ENCODE measurements around the gene PAPPA.

Gene PAPPA

GRCh38 chr9:116414374-116414773 lies 260.8 kb downstream of the PAPPA start:
- H2AFZ ChIP-seq (ENCODE audit: low read length) = no peak overlapping the region
- H3F3A ChIP-seq (ENCODE audit: low read depth) = no peaks in the 10 kb centered on the region
- H3K4me2 ChIP-seq (ENCODE audit: low read depth, low read length, poor library complexity, severe bottlenecking) = no peak overlapping the region
- no peaks in the 10 kb centered on the region for H3K4me1 ChIP-seq (ENCODE audit: insufficient read depth, low read length, poor library complexity, severe bottlenecking)
- H3K36me3 ChIP-seq (ENCODE audit: insufficient read depth, low read length) = no peaks in the 10 kb centered on the region
- no peak overlapping the region for H3K9ac ChIP-seq (ENCODE audit: low read depth, low read length, poor library complexity, severe bottlenecking)
- H4K20me1 ChIP-seq (ENCODE audit: insufficient read depth, low read length, poor library complexity, severe bottlenecking) = no peaks in the 10 kb centered on the region
- no peaks in the 10 kb centered on the region for H3K9me2 ChIP-seq (replicated peaks; ENCODE audit: low read depth, low read length)
- TF ChIP-seq EZH2phosphoT487 (IDR thresholded peaks at IDR 0.05; ENCODE audit: borderline replicate concordance) (no peak), CTCF (conservative IDR thresholded peaks at IDR 0.05; ENCODE audit: low read length) (no peak)
- H3K4me3 ChIP-seq (ENCODE audit: low read length, poor library complexity, severe bottlenecking) = no peak overlapping the region
- H3K79me2 ChIP-seq (ENCODE audit: insufficient read depth, low read length) = no peaks in the 10 kb centered on the region
- H3K9me3 ChIP-seq (ENCODE audit: insufficient read depth, low read depth, low read length) = no peaks in the 10 kb centered on the region
- no peaks in the 10 kb centered on the region for H3K27me3 ChIP-seq (ENCODE audit: insufficient read depth, low read length, poor library complexity, severe bottlenecking)

- Histone ChIP-seq H3K9me3 (ENCODE audit: insufficient read depth, low read depth, low read length) (no peaks in the 10 kb centered on the region), H3K4me1 (ENCODE audit: insufficient read depth, low read length, poor library complexity, severe bottlenecking) (no peaks in the 10 kb centered on the region), H3K9me2 (replicated peaks; ENCODE audit: low read depth, low read length) (no peaks in the 10 kb centered on the region), H2AFZ (ENCODE audit: low read length) (no peak overlapping the region), H3K79me2 (ENCODE audit: insufficient read depth, low read length) (no peaks in the 10 kb centered on the region), H3K36me3 (ENCODE audit: insufficient read depth, low read length) (no peaks in the 10 kb centered on the region), H3K27me3 (ENCODE audit: insufficient read depth, low read length, poor library complexity, severe bottlenecking) (no peaks in the 10 kb centered on the region), H3F3A (ENCODE audit: low read depth) (no peaks in the 10 kb centered on the region), H3K4me3 (ENCODE audit: low read length, poor library complexity, severe bottlenecking) (no peak overlapping the region), H4K20me1 (ENCODE audit: insufficient read depth, low read length, poor library complexity, severe bottlenecking) (no peaks in the 10 kb centered on the region), H3K9ac (ENCODE audit: low read depth, low read length, poor library complexity, severe bottlenecking) (no peak overlapping the region), H3K4me2 (ENCODE audit: low read depth, low read length, poor library complexity, severe bottlenecking) (no peak overlapping the region)
- no peak for TF ChIP-seq CTCF (conservative IDR thresholded peaks at IDR 0.05; ENCODE audit: low read length)
- TF ChIP-seq EZH2phosphoT487 (IDR thresholded peaks at IDR 0.05; ENCODE audit: borderline replicate concordance) = no peak
These were observed 262.8 kb downstream of the PAPPA start for GRCh38 chr9:116416421-116416820.

GRCh38 chr9:116417464-116417863 lies 263.9 kb downstream of the PAPPA start:
- no peaks in the 10 kb centered on the region for H3K9me3 ChIP-seq (ENCODE audit: insufficient read depth, low read depth, low read length)
- H3F3A ChIP-seq (ENCODE audit: low read depth) = no peaks in the 10 kb centered on the region
- no peak overlapping the region for H3K4me2 ChIP-seq (ENCODE audit: low read depth, low read length, poor library complexity, severe bottlenecking)
- H3K36me3 ChIP-seq (ENCODE audit: insufficient read depth, low read length) = no peaks in the 10 kb centered on the region
- no peaks in the 10 kb centered on the region for H4K20me1 ChIP-seq (ENCODE audit: insufficient read depth, low read length, poor library complexity, severe bottlenecking)
- H3K4me3 ChIP-seq (ENCODE audit: low read length, poor library complexity, severe bottlenecking) = no peak overlapping the region
- H3K27me3 ChIP-seq (ENCODE audit: insufficient read depth, low read length, poor library complexity, severe bottlenecking) = no peaks in the 10 kb centered on the region
- TF ChIP-seq EZH2phosphoT487 (IDR thresholded peaks at IDR 0.05; ENCODE audit: borderline replicate concordance) (no peak), CTCF (conservative IDR thresholded peaks at IDR 0.05; ENCODE audit: low read length) (no peak)
- no peaks in the 10 kb centered on the region for H3K79me2 ChIP-seq (ENCODE audit: insufficient read depth, low read length)
- no peaks in the 10 kb centered on the region for H3K4me1 ChIP-seq (ENCODE audit: insufficient read depth, low read length, poor library complexity, severe bottlenecking)
- no peak overlapping the region for H2AFZ ChIP-seq (ENCODE audit: low read length)
- no peak overlapping the region for H3K9ac ChIP-seq (ENCODE audit: low read depth, low read length, poor library complexity, severe bottlenecking)
- no peaks in the 10 kb centered on the region for H3K9me2 ChIP-seq (replicated peaks; ENCODE audit: low read depth, low read length)
